ENCODE measurements around the gene NRSN2.
"Not testable (repeated sequence)": the region's sequence is repeated elsewhere in the genome, so short reads cannot be mapped to it uniquely, and the experiment has no call there.

The NRSN2 gene

GRCh38 chr20:325045-325888, 21.6 kb upstream of the NRSN2 start, which contains the start of gene SOX12:
TSS of gene SOX12 (plus strand) at chr20:325552. CDS start at chr20:325925, 373 bp downstream.
- DNase-seq (ENCODE audit: low read depth in 3 of 3) = peak; percentile 93 to 97 (median 95)

GRCh38 chr20:325889-326644, 20.8 kb upstream of the NRSN2 start:
- DNase-seq (ENCODE audit: low read depth in 3 of 3) = peak in 1 of 3 donors; percentile 36

- DNase-seq (ENCODE audit: low read depth in 3 of 3) = no peak
These were observed 20.2 kb upstream of the NRSN2 start for GRCh38 chr20:326645-327185.

GRCh38 chr20:327186-328026, 19.5 kb upstream of the NRSN2 start:
- DNase-seq (ENCODE audit: low read depth in 3 of 3) = peak in 2 of 3 donors; percentile 66 to 69

- no peak for DNase-seq (ENCODE audit: low read depth in 3 of 3)
These were observed 18.6 kb upstream of the NRSN2 start for GRCh38 chr20:328027-328974.

GRCh38 chr20:328975-329695, 17.8 kb upstream of the NRSN2 start:
- DNase-seq (ENCODE audit: low read depth in 3 of 3) = no peak

- DNase-seq (ENCODE audit: low read depth in 3 of 3) = no peak
These were observed 17.1 kb upstream of the NRSN2 start for GRCh38 chr20:329851-330232.

GRCh38 chr20:330233-331149, 16.4 kb upstream of the NRSN2 start:
- DNase-seq (ENCODE audit: low read depth in 3 of 3) = peak in 1 of 3 donors; percentile 45

GRCh38 chr20:334578-334977, 12.3 kb upstream of the NRSN2 start:
- no peak for DNase-seq (ENCODE audit: low read depth in 3 of 3)

- not testable (repeated sequence) for DNase-seq (ENCODE audit: low read depth in 3 of 3)
These were observed 10.9 kb upstream of the NRSN2 start for GRCh38 chr20:336040-336439.

GRCh38 chr20:341682-342081, 5.2 kb upstream of the NRSN2 start:
- peak in 1 of 3 donors; percentile 55 for DNase-seq (ENCODE audit: low read depth in 3 of 3)

GRCh38 chr20:343107-343506, 3.8 kb upstream of the NRSN2 start:
- no peak for DNase-seq (ENCODE audit: low read depth in 3 of 3)

- no peak for DNase-seq (ENCODE audit: low read depth in 3 of 3)
These were observed 775 bp upstream of the NRSN2 start for GRCh38 chr20:346033-346639.

- DNase-seq (ENCODE audit: low read depth in 3 of 3) = no peak
These were observed 367 bp downstream of the NRSN2 start for GRCh38 chr20:347317-347639.

GRCh38 chr20:347640-348484, 951 bp downstream of the NRSN2 start:
- DNase-seq (ENCODE audit: low read depth in 3 of 3) = peak in 2 of 3 donors; percentile 43 to 47

- no peak for DNase-seq (ENCODE audit: low read depth in 3 of 3)
These were observed 2.3 kb downstream of the NRSN2 start for GRCh38 chr20:348972-349841.

GRCh38 chr20:353166-353565, 6.3 kb downstream of the NRSN2 start:
- DNase-seq (ENCODE audit: low read depth in 3 of 3) = no peak
